K562 (cell line): ENCODE data around the gene DPH6. TPM values are rescaled to one million over a fixed set of nuclear protein-coding genes. Genes with fewer than 3 reads are reported as not detected.

Source experiments
- ARID3A ChIP-seq: IDR thresholded peaks from 2 replicates; pipeline ENCODE4 v1.6.1; 2012; ENCODE audit warnings: low read depth, low read length, improper control_type of control experiment, borderline replicate concordance
- CEBPB ChIP-seq: fragments of 450-650 bp; IDR thresholded peaks from 2 replicates; pipeline ENCODE4 v1.6.1; 2016; ENCODE audit warnings: missing genetic modification characterization, missing compliant biosample characterization
- GTF2B ChIP-seq: IDR thresholded peaks from 2 replicates; pipeline ENCODE4 v1.6.1; 2011; ENCODE audit not compliant: insufficient read length; ENCODE audit errors: extremely low read depth
- HDAC2 ChIP-seq: fragments of 450-650 bp; IDR thresholded peaks from 2 replicates; pipeline ENCODE4 v1.6.1; 2016; ENCODE audit warnings: mild to moderate bottlenecking
- HLTF ChIP-seq: fragments of 450-650 bp; IDR thresholded peaks from 2 replicates; pipeline ENCODE4 v1.6.1; 2016
- KDM1A ChIP-seq, 2 experiments: fragments of 450-650 bp; IDR thresholded peaks; 2 replicates each; pipeline ENCODE4 v1.6.1; 2016; ENCODE audit warnings: mild to moderate bottlenecking in 2 of 2
- MAFF ChIP-seq: IDR thresholded peaks from 2 replicates; pipeline ENCODE4 v1.6.1; 2012; ENCODE audit warnings: low read length, improper control_type of control experiment
- MAFG ChIP-seq: fragments of 450-650 bp; conservative IDR thresholded peaks from 2 replicates; pipeline ENCODE4 v1.6.1; 2016; ENCODE audit warnings: missing genetic modification characterization, missing compliant biosample characterization
- MBD1 ChIP-seq: fragments of 250-450 bp; sonication (Bioruptor Pico); IDR thresholded peaks from 2 replicates; pipeline ENCODE4 v1.8.0; 2022; ENCODE audit warnings: inconsistent platforms
- NFE2 ChIP-seq: IDR thresholded peaks from 2 replicates; pipeline ENCODE4 v1.6.1; 2014; ENCODE audit warnings: antibody characterized with exemption, low read depth
- RCOR1 ChIP-seq, 2 experiments: IDR thresholded peaks; 2 replicates each; pipeline ENCODE4 v1.6.1; 2012; ENCODE audit warnings: low read depth in 2 of 2, low read length in 2 of 2, borderline replicate concordance in 1 of 2, improper control_type of control experiment in 1 of 2
- polyA plus RNA-seq, 8 experiments: library from polyadenylated mRNA; depleted of rRNA in 4 of 8; stranded (reverse) in 5 of 8; unstranded in 3 of 8; fragments of >200 nt; fragmentation: Nextera tagmentation in 2 of 8; fragmentation: Illumina TruSeq in 1 of 8; extraction: Ambion mirVana in 2 of 8; extraction: Trizol in 1 of 8; gene quantifications; 2 replicates each; pipeline versions ENCODE4 v1.2.1 to v1.2.3, GENCODE V29; 2011 to 2014; ENCODE audit warnings: inconsistent platforms in 1 of 8, missing spikeins in 1 of 8
- total RNA-seq, 7 experiments: library from RNA; depleted of rRNA in 6 of 7; stranded (reverse); fragments of >200 nt in 6 of 7; fragmentation: Illumina TruSeq in 2 of 7; extraction: Trizol in 2 of 7; gene quantifications; 2 replicates each; pipeline versions ENCODE4 v1.2.1 to v1.2.3, GENCODE V29; 2011 to 2021; ENCODE audit warnings: low replicate concordance in 1 of 7

The DPH6 gene
- total and polyA plus RNA-seq, 9 of the 15 experiments (the other 6 are each of a cell fraction or from before 2014, with no cell fraction given) = 10.1 to 69.1 (median 18.8) TPM

- TF ChIP-seq GTF2B (no peak), HDAC2 (0 out of 2 replicates have a peak, but pooled peaks have one; percentile 49), HLTF (no peak), NFE2 (peak; percentile 85), MAFG (tag) (peak; percentile 58), RCOR1 (IDR thresholded peaks at IDR 0.05; ENCODE audit: borderline replicate concordance in 1 of 2, low read depth in 2 of 2, low read length in 2 of 2) (peak; percentile 28 to 81; a peak in 3 of 4 replicates), ARID3A (0 out of 2 replicates have a peak, but pooled peaks have one; percentile 16), CEBPB (tag) (0 out of 2 replicates have a peak, but pooled peaks have one; percentile 31), MAFF (peak; percentile 36; the same call in 1 of the 2 replicates), MBD1 (CRISPR knock-in tag) (no peak), KDM1A (IDR thresholded peaks at IDR 0.05) (peak; percentile 83 to 86)
Observed at GRCh38 chr15:35559683-35560082, 13.7 kb upstream of the DPH6 start (continued).
